ENCODE results near the gene SEL1L3.

SEL1L3 gene

GRCh38 chr4:25792876-25793275, 69.9 kb downstream of the SEL1L3 start:
- DNase-seq = no peak

GRCh38 chr4:25792200-25792791, 70.5 kb downstream of the SEL1L3 start:
- DNase-seq = no peak

DNA sequence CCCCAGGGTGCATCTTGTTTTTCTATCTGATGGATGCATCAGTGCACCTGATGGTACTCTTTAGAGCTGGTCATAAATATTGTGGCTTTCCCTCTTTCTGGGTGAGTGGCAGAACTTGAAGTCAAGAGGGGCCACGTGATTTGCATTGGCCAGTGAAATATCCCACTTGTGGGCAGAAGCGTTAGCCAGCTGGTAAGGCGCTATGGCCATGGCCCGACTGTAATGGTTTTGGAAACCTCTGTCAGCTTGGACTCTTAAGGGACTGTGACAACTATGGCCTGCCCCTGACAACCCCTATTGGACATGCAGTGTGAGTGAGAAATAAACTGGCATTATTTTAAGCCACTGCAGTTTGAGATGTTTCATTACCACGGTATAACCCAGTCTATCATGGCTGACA, 72.8 kb downstream of the SEL1L3 start:
- DNase-seq = no peak

DNA sequence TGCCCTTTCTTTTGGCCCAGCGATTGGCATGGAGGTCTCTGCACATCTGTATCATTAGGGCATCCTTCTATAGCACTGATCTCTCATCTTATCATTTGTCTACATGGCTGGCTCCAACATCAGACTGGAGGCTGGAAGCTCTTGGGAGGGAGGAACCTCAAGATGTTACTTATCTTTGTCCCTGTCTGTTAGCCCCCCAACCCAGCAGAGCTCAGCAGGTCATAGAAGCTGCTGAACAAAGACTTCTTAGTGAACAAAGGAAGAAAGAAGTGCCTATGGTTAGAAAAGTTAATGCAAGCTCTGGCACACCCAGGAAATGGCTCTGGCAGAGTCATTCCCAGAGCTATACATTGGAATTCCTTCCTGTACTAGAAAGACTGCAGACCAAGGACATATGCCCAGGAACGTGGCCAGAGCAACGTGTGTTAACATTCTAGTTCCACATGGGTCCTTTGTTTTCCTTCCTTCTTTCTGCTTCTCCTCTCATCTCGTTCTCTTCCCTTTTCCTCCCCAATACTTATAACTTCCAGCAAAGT, 74.0 kb downstream of the SEL1L3 start:
- no peak for DNase-seq

- DNase-seq = no peak
Observed at GRCh38 chr4:25786497-25787065, 76.2 kb downstream of the SEL1L3 start.

DNA sequence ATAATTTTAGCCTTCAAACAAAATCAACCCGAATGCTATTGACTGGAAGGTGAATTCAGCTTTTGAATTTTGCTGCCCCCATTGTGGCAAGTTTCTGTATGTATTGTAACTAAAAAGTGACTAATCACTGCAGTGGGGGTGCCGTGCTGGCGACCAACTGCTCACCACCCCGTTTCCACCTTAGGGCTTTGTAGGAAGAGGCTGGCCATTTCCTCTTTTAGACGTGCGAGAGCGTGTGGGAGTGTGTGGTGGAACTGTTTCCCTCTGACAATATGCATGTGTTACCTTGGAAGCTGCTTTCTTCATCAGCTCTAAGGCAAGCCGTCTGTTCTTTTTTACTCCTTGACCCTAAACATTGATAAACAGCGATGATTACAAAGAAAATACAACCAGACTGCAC, 78.8 kb downstream of the SEL1L3 start:
- DNase-seq = no peak

DNA sequence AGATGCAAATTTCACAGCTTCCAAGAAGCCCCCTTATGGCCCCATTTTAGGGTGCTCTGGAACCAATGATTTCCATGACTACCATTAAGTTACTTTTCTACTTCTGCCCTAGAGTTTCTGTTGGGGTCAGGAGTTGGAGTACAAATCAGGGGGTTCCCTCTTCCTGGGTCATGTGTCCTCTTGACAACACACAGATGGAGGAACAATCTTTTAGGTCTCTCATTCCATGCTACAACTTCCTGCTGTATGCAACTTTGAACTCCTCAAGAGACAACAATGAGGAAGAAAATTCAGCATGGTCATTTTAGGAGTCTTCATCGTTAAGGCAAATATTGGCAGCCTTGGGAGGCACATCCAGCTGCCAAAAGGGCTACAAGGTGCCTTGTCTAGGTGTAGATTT, 79.7 kb downstream of the SEL1L3 start:
- no peak for DNase-seq

- DNase-seq = no peak
Observed at GRCh38 chr4:25782482-25782881, 80.3 kb downstream of the SEL1L3 start.

DNA sequence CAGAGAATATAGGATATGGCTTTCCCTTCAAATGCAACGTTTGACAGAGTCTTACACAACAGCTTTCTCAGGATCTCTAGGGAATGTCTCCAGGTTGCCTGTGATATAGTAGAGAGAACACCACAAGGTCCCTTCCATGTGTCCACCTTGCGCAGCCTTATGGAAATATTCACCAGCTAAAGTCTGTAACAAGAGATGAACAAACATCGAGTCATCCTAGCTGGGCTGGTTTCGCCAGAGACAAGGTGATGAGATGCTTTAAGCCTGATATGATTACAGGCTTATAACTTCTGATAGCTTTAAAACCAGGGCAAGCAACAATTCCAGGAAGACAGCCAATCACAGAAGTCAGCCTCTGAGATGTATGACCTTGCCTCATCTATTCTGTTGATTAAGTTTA, 83.8 kb downstream of the SEL1L3 start:
- no peak for DNase-seq

- DNase-seq = no peak
Observed at GRCh38 chr4:25776795-25777194, 86.0 kb downstream of the SEL1L3 start.

- no peak for DNase-seq
Observed at GRCh38 chr4:25775166-25775565, 87.6 kb downstream of the SEL1L3 start.

GRCh38 chr4:25773358-25773757, 89.4 kb downstream of the SEL1L3 start:
- DNase-seq = no peak

- no peak for DNase-seq
Observed at GRCh38 chr4:25771672-25772071, 91.1 kb downstream of the SEL1L3 start.

DNA sequence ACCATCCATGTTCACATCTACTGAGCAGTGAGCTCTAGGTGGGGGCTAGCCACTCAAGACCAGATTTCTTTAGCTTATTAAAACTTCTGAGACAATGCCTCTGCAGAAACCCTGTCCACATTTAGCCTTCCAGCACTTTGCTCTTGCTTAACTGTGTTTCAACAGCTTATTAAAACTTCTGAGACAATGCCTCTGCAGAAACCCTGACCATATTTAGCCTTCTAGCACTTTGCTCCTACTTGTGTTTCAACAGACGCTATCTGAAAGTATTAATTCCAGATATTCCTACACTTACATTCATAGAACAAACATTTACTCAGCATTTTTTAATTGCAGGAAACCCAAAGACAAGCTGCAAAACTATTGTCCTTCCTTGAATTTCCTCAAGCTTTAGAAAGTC, 91.9 kb downstream of the SEL1L3 start:
- no peak for DNase-seq

- DNase-seq = peak in 2 of 51 donors; percentile 2 to 5
Observed at GRCh38 chr4:25769251-25769650, 93.5 kb downstream of the SEL1L3 start.

DNA sequence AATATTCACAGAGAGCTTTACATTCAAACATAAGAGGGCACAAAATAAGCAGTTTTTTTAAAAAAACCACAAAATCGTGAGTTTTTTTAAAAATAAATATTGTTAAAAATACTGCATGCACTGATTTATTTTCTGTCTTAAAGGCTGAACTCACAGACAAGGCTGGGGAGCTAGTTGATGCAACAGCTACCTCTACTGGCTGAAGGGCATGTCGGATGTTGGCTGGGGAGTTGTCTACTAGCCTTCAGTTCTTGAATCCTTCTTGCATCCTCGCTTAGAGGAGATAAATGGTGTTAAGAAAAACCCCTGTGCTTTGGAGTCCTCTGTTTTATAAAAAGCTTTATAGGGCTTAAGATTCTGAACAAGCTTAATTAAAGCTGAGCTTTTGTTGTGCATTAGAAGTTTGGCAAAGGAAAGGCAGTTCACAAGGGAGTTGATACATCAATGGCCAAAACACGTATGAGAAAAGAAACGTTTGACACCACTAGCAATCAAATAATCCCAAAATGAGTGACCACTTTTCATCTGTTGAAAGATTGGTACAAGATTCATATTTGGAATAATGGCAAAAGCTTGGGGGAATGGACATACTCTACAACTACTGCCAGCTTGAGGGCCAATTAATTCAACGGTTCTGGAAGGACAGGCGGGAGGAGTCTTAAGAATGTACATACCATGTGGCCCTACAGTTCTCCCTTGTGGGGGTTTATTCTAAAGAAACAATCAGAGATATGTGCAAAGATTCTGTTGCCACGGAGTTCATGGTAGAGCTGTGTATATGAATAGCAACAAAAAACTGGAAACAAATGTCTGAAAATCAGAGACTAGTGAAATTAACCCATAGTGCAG, 94.7 kb downstream of the SEL1L3 start:
- DNase-seq = peak in 38 of 51 donors; percentile 1 to 82 (median 35)

DNA sequence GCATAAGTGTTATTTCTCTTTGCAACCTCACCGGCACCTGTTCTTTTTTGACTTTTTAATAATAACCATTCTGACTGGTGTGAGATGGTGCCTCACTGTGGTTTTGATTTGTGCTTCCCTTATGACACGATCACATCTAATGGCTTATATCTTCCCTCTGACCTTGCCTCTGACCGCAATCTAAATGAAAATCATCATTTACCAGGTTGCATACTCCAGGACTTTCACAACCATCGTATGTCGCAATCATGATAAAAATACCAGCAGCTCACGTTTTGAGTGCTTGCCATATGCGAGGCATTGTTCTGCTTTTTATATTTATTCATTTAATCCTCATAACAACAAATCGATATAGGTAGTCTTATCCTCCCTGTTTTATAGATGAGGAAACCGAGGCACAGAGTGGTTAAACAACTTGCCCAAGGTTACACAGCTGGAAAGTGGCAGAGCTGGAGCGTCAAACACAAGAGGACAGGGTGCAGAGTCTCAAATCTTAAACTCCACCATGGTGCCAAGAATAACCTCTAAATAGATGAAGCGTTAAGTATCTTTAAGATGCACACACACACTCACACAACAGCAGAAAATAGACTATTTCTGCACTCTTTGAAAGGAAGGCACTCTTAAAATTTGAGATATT, 102.2 kb downstream of the SEL1L3 start:
- no peak for DNase-seq

GRCh38 chr4:25760048-25760447, 102.7 kb downstream of the SEL1L3 start:
- no peak for DNase-seq

GRCh38 chr4:25759101-25759500, 103.7 kb downstream of the SEL1L3 start:
- DNase-seq = no peak

DNA sequence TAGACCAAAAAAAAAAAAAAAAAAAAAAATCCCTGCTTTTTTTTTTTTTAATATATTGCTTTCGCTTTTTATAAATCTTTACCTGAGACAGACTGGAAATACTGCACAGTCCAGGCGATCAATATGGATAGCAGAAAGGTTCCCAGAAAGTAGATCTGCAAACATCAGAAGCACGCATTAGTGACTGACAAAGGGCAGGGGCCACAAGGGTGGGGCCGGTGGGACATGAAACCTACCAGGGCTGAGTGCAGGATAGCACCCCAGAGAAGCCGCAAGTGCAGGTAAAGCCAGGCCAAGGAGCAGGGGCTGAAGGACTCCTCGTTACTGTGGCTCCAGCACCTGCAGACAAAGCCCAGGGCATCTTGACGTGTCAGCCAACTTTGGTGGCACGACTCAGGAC, 105.3 kb downstream of the SEL1L3 start:
- DNase-seq = no peak

DNA sequence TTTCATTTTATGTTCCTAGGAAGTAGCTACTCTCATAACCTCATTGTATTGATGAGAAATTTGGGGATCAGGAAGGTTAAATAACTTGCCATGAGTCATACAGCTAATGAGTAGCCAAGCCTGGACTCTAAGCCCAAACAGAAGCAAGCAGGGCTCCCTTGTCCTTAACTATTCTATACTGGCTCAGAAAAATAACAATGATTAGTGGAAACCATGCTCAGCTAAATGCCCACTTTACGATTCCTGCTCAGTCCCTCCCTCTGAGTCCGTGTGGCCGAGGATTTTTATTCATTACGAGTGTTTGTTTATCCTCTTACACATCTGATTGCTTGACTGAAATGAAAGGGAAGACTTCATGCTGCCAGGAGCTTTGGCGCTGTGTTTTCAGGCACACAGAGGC, 106.3 kb downstream of the SEL1L3 start:
- no peak for DNase-seq

DNA sequence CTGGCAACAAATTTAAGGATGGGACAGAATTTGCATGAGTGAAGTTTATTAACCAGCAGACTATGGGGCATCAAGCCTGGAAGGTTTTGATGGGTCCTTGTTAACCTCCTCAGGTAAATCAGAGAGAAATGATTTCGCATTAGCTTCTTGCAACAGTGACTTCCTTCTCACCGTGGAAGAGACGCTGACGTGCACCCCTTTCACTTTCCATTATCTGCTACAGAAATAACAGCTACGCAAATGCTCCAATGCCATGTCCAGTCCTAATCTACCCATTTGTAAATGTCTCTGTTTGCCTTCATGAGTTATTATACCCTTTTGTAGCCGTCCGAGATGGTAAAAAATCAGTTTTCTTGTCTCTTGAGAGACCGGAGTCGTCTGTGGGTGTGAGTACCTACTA, 106.9 kb downstream of the SEL1L3 start:
- no peak for DNase-seq
